ENCODE measurements around the gene TPD52L1. TPM values are rescaled to one million over a fixed set of nuclear protein-coding genes. Genes with fewer than 3 reads are reported as not detected.

The TPD52L1 gene
- total RNA-seq, 1 donor from 2014 or later, result 57.7 TPM

GRCh38 chr6:125163811-125164210 lies 10.2 kb downstream of the TPD52L1 start:
- DNase-seq (ENCODE audit: low read depth), result no peak
- H3K4me3 ChIP-seq (ENCODE audit: low read depth, low read length), result no peak overlapping the region
- H3K36me3 ChIP-seq (ENCODE audit: control insufficient read depth, insufficient read depth, low read length), result no peaks in the 10 kb centered on the region
- no peak for TF ChIP-seq CTCF (IDR thresholded peaks at IDR 0.05; ENCODE audit: insufficient read depth, low read length, poor library complexity, severe bottlenecking)
- no peaks in the 10 kb centered on the region for H3K27me3 ChIP-seq (ENCODE audit: control insufficient read depth, insufficient read depth, low read length)

- no peak for DNase-seq (ENCODE audit: low read depth)
- H3K27me3 ChIP-seq (ENCODE audit: control insufficient read depth, insufficient read depth, low read length), result no peaks in the 10 kb centered on the region
- TF ChIP-seq CTCF (IDR thresholded peaks at IDR 0.05; ENCODE audit: insufficient read depth, low read length, poor library complexity, severe bottlenecking), result no peak
Measured at GRCh38 chr6:125164696-125165095, 11.1 kb downstream of the TPD52L1 start.

GRCh38 chr6:125165256-125165655 lies 11.7 kb downstream of the TPD52L1 start:
- no peak overlapping the region for H3K4me3 ChIP-seq (ENCODE audit: low read depth, low read length)
- H3K27me3 ChIP-seq (ENCODE audit: control insufficient read depth, insufficient read depth, low read length), result no peaks in the 10 kb centered on the region
- DNase-seq (ENCODE audit: low read depth), result no peak
- TF ChIP-seq CTCF (IDR thresholded peaks at IDR 0.05; ENCODE audit: insufficient read depth, low read length, poor library complexity, severe bottlenecking), result no peak
- no peaks in the 10 kb centered on the region for H3K36me3 ChIP-seq (ENCODE audit: control insufficient read depth, insufficient read depth, low read length)

More at GRCh38 chr6:125164696-125165095, 11.1 kb downstream of the TPD52L1 start:
- no peaks in the 10 kb centered on the region for H3K36me3 ChIP-seq (ENCODE audit: control insufficient read depth, insufficient read depth, low read length)
- no peak overlapping the region for H3K4me3 ChIP-seq (ENCODE audit: low read depth, low read length)

GRCh38 chr6:125165776-125166175 lies 12.2 kb downstream of the TPD52L1 start:
- Histone ChIP-seq H3K4me3 (ENCODE audit: low read depth, low read length) (no peak overlapping the region), H3K27me3 (ENCODE audit: control insufficient read depth, insufficient read depth, low read length) (no peaks in the 10 kb centered on the region), H3K36me3 (ENCODE audit: control insufficient read depth, insufficient read depth, low read length) (no peaks in the 10 kb centered on the region)
- TF ChIP-seq CTCF (IDR thresholded peaks at IDR 0.05; ENCODE audit: insufficient read depth, low read length, poor library complexity, severe bottlenecking), result no peak
- no peak for DNase-seq (ENCODE audit: low read depth)

GRCh38 chr6:125166711-125167110 lies 13.1 kb downstream of the TPD52L1 start:
- Histone ChIP-seq H3K27me3 (ENCODE audit: control insufficient read depth, insufficient read depth, low read length) (no peaks in the 10 kb centered on the region), H3K4me3 (ENCODE audit: low read depth, low read length) (no peak overlapping the region), H3K36me3 (ENCODE audit: control insufficient read depth, insufficient read depth, low read length) (no peaks in the 10 kb centered on the region)
- DNase-seq (ENCODE audit: low read depth), result no peak
- TF ChIP-seq CTCF (IDR thresholded peaks at IDR 0.05; ENCODE audit: insufficient read depth, low read length, poor library complexity, severe bottlenecking), result no peak

GRCh38 chr6:125167579-125167978 lies 14.0 kb downstream of the TPD52L1 start:
- no peak for DNase-seq (ENCODE audit: low read depth)
- no peaks in the 10 kb centered on the region for H3K27me3 ChIP-seq (ENCODE audit: control insufficient read depth, insufficient read depth, low read length)
- H3K36me3 ChIP-seq (ENCODE audit: control insufficient read depth, insufficient read depth, low read length), result no peaks in the 10 kb centered on the region
- TF ChIP-seq CTCF (IDR thresholded peaks at IDR 0.05; ENCODE audit: insufficient read depth, low read length, poor library complexity, severe bottlenecking), result no peak
- no peak overlapping the region for H3K4me3 ChIP-seq (ENCODE audit: low read depth, low read length)

Data from kidney epithelial cell (primary cell).